GM23338 (cell line): ENCODE results near the gene TRAPPC3L. TPM values are rescaled to one million over a fixed set of nuclear protein-coding genes. Genes with fewer than 3 reads are reported as not detected.

Source experiments
- ATAC-seq: fragments of 200-7000 bp; cut with Tn5 transposase; 3 replicates; pipeline ENCODE4 v1.9.1; 2020
- DNase-seq: peaks from one replicate; pipeline ENCODE4 v3.0.0-alpha.2; 2015; ENCODE audit warnings: low spot score
- H2AFZ ChIP-seq: fragments of 200-600 bp; sonication (generic); 2 replicates; pipeline ENCODE4 v1.8.0; 2016; ENCODE audit warnings: antibody characterized with exemption, mild to moderate bottlenecking, moderate library complexity
- H3F3A ChIP-seq: fragments of 200-600 bp; sonication (generic); replicated peaks from 2 replicates; pipeline ENCODE4 v1.8.0; 2017; ENCODE audit warnings: antibody characterized with exemption, mixed run types, low read depth
- H3K27ac ChIP-seq: fragments of 200-600 bp; sonication (generic); 2 replicates; pipeline ENCODE4 v1.6.1; 2016; ENCODE audit warnings: low read depth
- H3K27me3 ChIP-seq: fragments of 200-600 bp; sonication (generic); 2 replicates; pipeline ENCODE4 v1.8.0; 2016; ENCODE audit warnings: mild to moderate bottlenecking, mixed run types, moderate library complexity; ENCODE audit not compliant: insufficient read depth
- H3K36me3 ChIP-seq: fragments of 200-600 bp; sonication (generic); 2 replicates; pipeline ENCODE4 v1.8.0; 2016; ENCODE audit warnings: mild to moderate bottlenecking; ENCODE audit not compliant: insufficient read depth
- H3K4me1 ChIP-seq: fragments of 200-600 bp; sonication (generic); 2 replicates; pipeline ENCODE4 v1.8.0; 2016; ENCODE audit warnings: mild to moderate bottlenecking, moderate library complexity; ENCODE audit not compliant: insufficient read depth
- H3K4me2 ChIP-seq: fragments of 200-600 bp; sonication (generic); 2 replicates; pipeline ENCODE4 v1.7.1; 2017; ENCODE audit warnings: mixed run types
- H3K4me3 ChIP-seq: fragments of 200-600 bp; sonication (generic); 2 replicates; pipeline ENCODE4 v1.6.1; 2016; ENCODE audit warnings: mixed run types
- H3K79me2 ChIP-seq: fragments of 200-600 bp; sonication (generic); replicated peaks from 2 replicates; pipeline ENCODE4 v1.8.0; 2017; ENCODE audit warnings: mild to moderate bottlenecking; ENCODE audit not compliant: insufficient read depth
- H3K9me2 ChIP-seq: fragments of 200-600 bp; sonication (generic); 2 replicates; pipeline ENCODE4 v1.8.0; 2017; ENCODE audit not compliant: insufficient read depth
- H4K20me1 ChIP-seq: fragments of 200-600 bp; sonication (generic); replicated peaks from 2 replicates; pipeline ENCODE4 v1.8.0; 2017; ENCODE audit warnings: mild to moderate bottlenecking; ENCODE audit not compliant: insufficient read depth
- H3K27ac Mint-ChIP-seq: 2 replicates; pipeline ENCODE4 v1.8.0; 2020; ENCODE audit warnings: inconsistent platforms, mild to moderate bottlenecking, moderate library complexity, mixed read lengths
- H3K27me3 Mint-ChIP-seq: 3 replicates; pipeline ENCODE4 v1.8.0; 2022; ENCODE audit warnings: low read depth, mild to moderate bottlenecking, moderate library complexity, mixed read lengths, inconsistent platforms; ENCODE audit not compliant: insufficient read depth, poor library complexity
- H3K36me3 Mint-ChIP-seq: 3 replicates; pipeline ENCODE4 v1.8.0; 2021; ENCODE audit warnings: low read depth, mild to moderate bottlenecking, inconsistent platforms, moderate library complexity, mixed read lengths
- H3K4me1 Mint-ChIP-seq: 3 replicates; pipeline ENCODE4 v1.8.0; 2020; ENCODE audit warnings: mild to moderate bottlenecking, inconsistent platforms, mixed read lengths
- H3K4me3 Mint-ChIP-seq: 3 replicates; pipeline ENCODE4 v1.8.0; 2021; ENCODE audit warnings: moderate library complexity, mild to moderate bottlenecking, inconsistent platforms, mixed read lengths
- H3K9me3 Mint-ChIP-seq: 3 replicates; pipeline ENCODE4 v1.8.0; 2020; ENCODE audit warnings: moderate library complexity, mild to moderate bottlenecking, inconsistent platforms, mixed read lengths
- CTCF ChIP-seq, 2 experiments: fragments of 200-600 bp in 1 of 2; sonication (generic) in 1 of 2; conservative IDR thresholded peaks; 2 replicates each; pipeline versions ENCODE4 v1.5.1 to v1.6.1; 2016 to 2017; ENCODE audit warnings: antibody characterized with exemption in 2 of 2, low read depth in 2 of 2, mild to moderate bottlenecking in 2 of 2, moderate library complexity in 1 of 2
- ETS1 ChIP-seq: IDR thresholded peaks from 2 replicates; pipeline ENCODE4 v1.6.1; 2016; ENCODE audit warnings: antibody characterized with exemption
- EZH2 ChIP-seq: fragments of 200-600 bp; sonication (generic); IDR thresholded peaks from one replicate; pipeline ENCODE4 v1.8.0; 2017; ENCODE audit warnings: antibody characterized with exemption, mild to moderate bottlenecking, low read depth; ENCODE audit not compliant: unreplicated experiment
- EZH2phosphoT487 ChIP-seq: fragments of 200-600 bp; sonication (generic); IDR thresholded peaks from one replicate; pipeline ENCODE4 v1.8.1; 2018; ENCODE audit warnings: antibody characterized with exemption; ENCODE audit not compliant: unreplicated experiment
- JUNB ChIP-seq: IDR thresholded peaks from one replicate; pipeline ENCODE4 v1.6.1; 2016; ENCODE audit warnings: antibody characterized with exemption; ENCODE audit not compliant: unreplicated experiment
- NANOG ChIP-seq: IDR thresholded peaks from 2 replicates; pipeline ENCODE4 v1.6.1; 2016; ENCODE audit warnings: antibody characterized with exemption, borderline replicate concordance
- POLR2AphosphoS5 ChIP-seq: IDR thresholded peaks from 2 replicates; pipeline ENCODE4 v1.6.1; 2016; ENCODE audit warnings: antibody characterized with exemption, low read depth
- REST ChIP-seq: IDR thresholded peaks from one replicate; pipeline ENCODE4 v1.6.1; 2018; ENCODE audit warnings: antibody characterized with exemption; ENCODE audit not compliant: unreplicated experiment
- STAT1 ChIP-seq: IDR thresholded peaks from one replicate; pipeline ENCODE4 v1.6.1; 2016; ENCODE audit warnings: antibody characterized with exemption; ENCODE audit not compliant: unreplicated experiment
- ZNF114 ChIP-seq: fragments of 250-450 bp; sonication (Bioruptor Pico); IDR thresholded peaks from 2 replicates; pipeline ENCODE4 v1.5.0; 2020; ENCODE audit warnings: mild to moderate bottlenecking, moderate library complexity
- ZNF331 ChIP-seq: fragments of 250-450 bp; sonication (Bioruptor Pico); IDR thresholded peaks from 2 replicates; pipeline ENCODE4 v1.5.0; 2020; ENCODE audit warnings: low read depth, mild to moderate bottlenecking, moderate library complexity
- polyA plus RNA-seq: library from polyadenylated mRNA; unstranded; fragments of >200 nt; fragmentation: Nextera tagmentation; extraction: Ambion mirVana; gene quantifications from 2 replicates; pipeline ENCODE4 v1.2.1, GENCODE V29; 2016
- total RNA-seq: library from RNA; depleted of rRNA; stranded (reverse); fragments of >200 nt; shearing (Covaris generic); gene quantifications from 2 replicates; pipeline ENCODE4 v1.2.3, GENCODE V29; 2014

TRAPPC3L gene
- total and polyA plus RNA-seq, 2 experiments from 2014 or later: not detected

GRCh38 chr6:116511424-116512110 lies 33.9 kb downstream of the TRAPPC3L start, which contains the start of gene CALHM5:
Gene CALHM5 (plus strand): TSS chr6:116511639. CDS start chr6:116511697, 58 bp downstream.
- H2AFZ ChIP-seq: peak within 1 kb of the TSS; percentile 2
- no peaks in the 10 kb centered on the region for H3K4me1 ChIP-seq
- no peaks in the 10 kb centered on the region for H3K9me2 ChIP-seq
- H3K27ac ChIP-seq: peak within 1 kb of the TSS; percentile 2; the same call in 1 of the 2 replicates
- peak; percentile 92 for ATAC-seq
- H3K4me3 ChIP-seq: no peak within 1 kb of the TSS
- H4K20me1 ChIP-seq: no peaks in the 10 kb centered on the region
- no peaks in the 10 kb centered on the region for H3F3A ChIP-seq
- Mint-ChIP-seq H3K27me3 (peaks cover 1% of the 10 kb centered on the region), H3K36me3 (no peaks in the 10 kb centered on the region), H3K27ac (peak within 1 kb of the TSS; percentile 51), H3K4me3 (no peak within 1 kb of the TSS), H3K4me1 (peaks cover 12% of the 10 kb centered on the region; the same call in 2 of the 3 replicates), H3K9me3 (peaks cover 9% of the 10 kb centered on the region; the same call in 1 of the 3 replicates)
- no peaks in the 10 kb centered on the region for H3K79me2 ChIP-seq
- no peak within 1 kb of the TSS for H3K4me2 ChIP-seq
- H3K36me3 ChIP-seq: no peaks in the 10 kb centered on the region
- TF ChIP-seq ETS1 (no peak), EZH2 (no peak), ZNF114 (no peak), CTCF (conservative IDR thresholded peaks at IDR 0.05; ENCODE audit: low read depth in 2 of 2) (peak; percentile 65 to 79), REST (no peak)
- no peaks in the 10 kb centered on the region for H3K27me3 ChIP-seq
- peak; percentile 85 for DNase-seq

GRCh38 chr6:116508527-116508926 lies 37.0 kb downstream of the TRAPPC3L start:
- no peaks in the 10 kb centered on the region for H3K4me1 ChIP-seq
- no peak overlapping the region for H3K27ac ChIP-seq
- no peaks in the 10 kb centered on the region for H3F3A ChIP-seq
- no peaks in the 10 kb centered on the region for H3K36me3 ChIP-seq
- no peaks in the 10 kb centered on the region for H3K36me3 Mint-ChIP-seq
- H3K9me3 Mint-ChIP-seq: peaks cover 9% of the 10 kb centered on the region; the same call in 1 of the 3 replicates
- no peaks in the 10 kb centered on the region for H3K9me2 ChIP-seq
- DNase-seq (no peak), ATAC-seq (no peak)
- no peak overlapping the region for H3K4me3 ChIP-seq
- no peaks in the 10 kb centered on the region for H4K20me1 ChIP-seq
- H3K27ac Mint-ChIP-seq: no peak overlapping the region
- H3K4me1 Mint-ChIP-seq: peaks cover 6% of the 10 kb centered on the region; the same call in 2 of the 3 replicates
- no peak overlapping the region for H3K4me2 ChIP-seq
- H2AFZ ChIP-seq: no peak overlapping the region
- no peak overlapping the region for H3K4me3 Mint-ChIP-seq
- no peaks in the 10 kb centered on the region for H3K27me3 ChIP-seq
- no peaks in the 10 kb centered on the region for H3K27me3 Mint-ChIP-seq
- no peaks in the 10 kb centered on the region for H3K79me2 ChIP-seq
- no peak for TF ChIP-seq ZNF114
- TF ChIP-seq STAT1: no peak
- no peak for TF ChIP-seq REST
- TF ChIP-seq NANOG: no peak
- TF ChIP-seq JUNB: no peak
- TF ChIP-seq POLR2AphosphoS5: no peak
- TF ChIP-seq EZH2phosphoT487: no peak
- TF ChIP-seq EZH2: no peak
- no peak for TF ChIP-seq ZNF331
